HT1080 (cell line): Measurements from ENCODE around the gene GNAZ. TPM values are rescaled to one million over a fixed set of nuclear protein-coding genes. Genes with fewer than 3 reads are reported as not detected.

Experiments used
- DNase-seq: peaks from one replicate; pipeline ENCODE4 v3.0.0-alpha.2; 2015; ENCODE audit warnings: low read depth
- total RNA-seq: library from RNA; depleted of rRNA; stranded (reverse); fragments of >200 nt; shearing (Covaris generic); gene quantifications from 2 replicates; pipeline ENCODE4 v1.2.3, GENCODE V29; 2014

The GNAZ gene
- total RNA-seq, 1 experiment from 2014 or later, result 1.00 TPM

DNA sequence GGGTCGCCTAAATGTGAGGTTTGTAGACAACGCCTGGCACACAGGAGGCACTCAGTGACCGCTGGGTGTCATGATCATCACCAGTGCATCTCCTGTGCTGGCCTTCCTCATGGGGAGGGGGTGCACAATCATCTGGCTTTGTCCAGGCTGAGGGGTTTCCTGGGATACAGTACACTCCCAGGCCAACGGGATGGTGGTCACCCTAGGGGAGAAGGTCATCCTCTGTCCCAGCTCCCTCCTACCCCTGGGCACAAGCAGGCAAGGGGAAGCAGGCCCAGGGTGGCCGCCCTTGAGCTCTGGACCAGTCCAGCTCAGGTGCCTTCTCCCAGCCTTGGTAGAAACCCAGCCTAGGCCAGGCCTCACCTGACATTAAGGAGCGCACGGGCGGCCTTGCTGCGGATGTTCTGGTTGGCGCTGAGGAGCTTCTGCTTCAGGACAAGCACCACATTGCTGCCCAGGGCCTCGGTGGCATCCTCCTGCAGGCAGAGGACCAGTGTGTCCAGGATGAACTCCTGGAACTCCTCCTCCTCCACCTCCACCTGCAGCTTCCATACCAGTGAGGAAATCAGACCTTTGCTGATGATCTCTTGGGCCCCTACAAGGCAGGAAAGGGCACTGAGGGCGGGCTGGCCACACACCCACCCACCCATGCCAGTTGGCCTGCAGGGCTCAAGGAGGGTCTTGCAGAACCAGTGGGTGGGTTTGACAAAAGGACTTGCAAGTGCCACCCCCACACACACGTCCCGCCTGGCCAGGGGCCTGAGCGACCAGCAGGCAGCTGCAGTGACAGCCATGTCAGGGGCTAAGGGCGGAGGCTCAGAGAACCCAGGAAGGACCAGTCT, 6.6 kb upstream of the GNAZ start:
- DNase-seq, result no peak

DNA sequence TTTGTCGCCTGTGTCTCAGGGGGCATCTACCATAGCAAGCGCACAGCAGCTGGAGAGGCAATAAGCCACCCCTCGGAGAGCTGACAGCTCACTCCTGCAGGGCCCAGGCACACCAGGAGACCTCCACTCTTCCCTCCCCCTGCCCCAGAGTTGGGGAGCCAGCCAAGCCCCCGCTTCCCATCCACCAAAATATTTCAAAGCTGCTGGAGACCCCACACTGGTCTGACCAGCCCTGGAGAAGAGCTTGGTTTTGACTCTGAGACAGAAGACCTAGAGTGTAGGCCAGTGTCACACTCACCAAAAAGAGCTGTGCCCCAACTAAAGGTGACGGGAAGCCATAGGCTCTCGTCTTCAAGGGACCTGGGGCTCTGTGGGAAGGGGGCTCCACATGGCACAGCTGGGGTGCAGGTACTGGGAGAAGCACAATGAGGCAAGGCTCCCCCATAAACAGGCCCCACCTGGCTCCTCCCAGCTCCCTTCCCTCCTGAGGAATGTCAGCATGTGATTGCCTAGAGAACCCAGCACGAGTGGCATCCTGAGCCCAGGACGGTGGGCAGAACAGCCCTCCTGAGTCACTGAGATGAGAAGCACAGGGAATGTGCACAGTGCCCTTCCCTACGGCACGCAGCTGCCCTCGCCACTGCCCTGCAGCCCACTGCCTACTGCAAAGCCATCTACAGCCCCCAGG, 5.8 kb upstream of the GNAZ start:
- DNase-seq, result no peak

DNA sequence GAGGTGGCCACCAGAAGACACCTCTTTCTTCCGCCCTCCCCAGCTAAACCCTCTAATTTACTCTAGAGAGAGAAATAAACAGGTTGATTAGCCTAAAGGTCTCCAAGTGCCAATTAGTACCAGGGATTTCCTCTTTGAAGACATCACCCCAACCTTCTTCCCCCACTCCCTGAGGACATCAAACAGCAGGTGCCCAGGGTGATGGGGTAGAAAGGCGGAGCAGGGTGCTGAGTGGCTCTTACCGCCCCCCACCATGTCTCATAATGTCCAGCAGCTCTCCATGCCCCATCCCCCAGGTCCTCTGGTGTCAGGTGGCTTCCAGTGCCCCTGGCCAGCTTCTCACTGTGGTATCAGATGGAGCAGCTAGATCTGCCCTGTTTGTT, 5.3 kb upstream of the GNAZ start:
- no peak for DNase-seq

DNA sequence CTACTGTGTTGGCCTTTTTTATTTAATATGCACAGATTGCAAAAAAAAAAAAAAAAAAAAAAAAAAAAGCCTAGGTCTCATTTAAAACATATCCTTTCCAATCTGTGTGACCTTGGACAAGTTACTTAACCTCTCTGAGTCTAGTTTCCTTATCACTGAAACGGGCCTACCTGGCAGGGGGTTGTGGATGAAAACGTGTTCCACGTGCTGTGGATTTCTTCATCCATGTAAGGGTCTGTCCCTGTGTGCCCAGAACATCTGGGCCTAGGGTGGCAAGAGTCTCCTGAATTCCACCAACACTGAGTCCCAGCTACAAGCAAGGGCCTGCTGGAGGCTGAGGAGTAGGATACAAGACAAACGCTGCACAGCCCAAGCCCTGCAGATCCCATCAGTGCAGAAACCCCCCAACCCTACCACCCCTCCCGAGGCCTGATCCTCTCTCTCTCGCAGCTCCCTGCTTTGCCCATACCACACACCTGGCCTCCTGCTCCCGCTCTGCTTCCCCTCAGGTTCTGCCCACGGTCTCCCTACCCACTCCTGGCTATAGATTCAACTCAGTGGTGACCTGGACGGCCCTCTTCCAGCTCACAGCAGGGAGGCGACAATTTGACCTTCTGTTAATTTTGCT, 4.7 kb upstream of the GNAZ start:
- DNase-seq, result no peak

DNA sequence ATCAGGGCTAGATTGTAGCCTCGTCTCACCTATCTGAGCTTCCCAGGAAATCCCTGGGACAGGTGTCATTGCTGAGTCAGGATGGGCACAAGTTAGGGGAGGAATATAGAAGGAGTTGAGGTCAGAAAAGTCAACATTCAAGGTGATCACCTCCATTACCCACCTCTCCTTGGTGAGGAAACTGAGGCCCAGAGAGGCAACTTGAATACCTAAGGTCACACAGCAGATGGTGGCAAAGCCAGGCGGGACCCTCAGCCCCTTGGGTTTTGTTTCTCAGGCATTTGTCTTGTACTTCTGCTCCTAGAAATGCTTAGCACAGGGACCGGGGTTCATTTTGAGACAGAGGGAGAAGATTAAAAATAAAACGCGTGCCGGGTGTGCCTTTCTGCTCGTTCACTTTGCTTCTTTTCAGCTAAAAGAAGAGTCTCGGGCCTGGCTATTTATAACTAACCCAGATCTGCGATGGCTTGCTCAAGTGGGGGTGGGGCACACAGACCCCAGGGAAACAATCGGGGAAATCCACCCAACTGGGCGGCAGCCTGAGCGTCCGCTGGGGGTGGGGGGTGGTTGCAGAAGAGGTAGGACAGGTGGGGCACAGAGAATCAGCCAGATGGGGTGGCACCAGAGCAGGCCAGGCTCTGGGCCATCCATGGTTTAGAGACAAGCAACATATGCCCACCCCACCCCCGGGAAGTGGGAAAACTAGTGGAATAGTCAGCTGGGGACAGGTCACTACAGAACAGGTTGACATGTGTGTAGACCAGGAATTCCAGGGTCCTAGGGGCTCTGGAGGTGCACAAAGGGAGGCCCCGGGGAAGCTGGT, 3.9 kb upstream of the GNAZ start:
- no peak for DNase-seq

DNA sequence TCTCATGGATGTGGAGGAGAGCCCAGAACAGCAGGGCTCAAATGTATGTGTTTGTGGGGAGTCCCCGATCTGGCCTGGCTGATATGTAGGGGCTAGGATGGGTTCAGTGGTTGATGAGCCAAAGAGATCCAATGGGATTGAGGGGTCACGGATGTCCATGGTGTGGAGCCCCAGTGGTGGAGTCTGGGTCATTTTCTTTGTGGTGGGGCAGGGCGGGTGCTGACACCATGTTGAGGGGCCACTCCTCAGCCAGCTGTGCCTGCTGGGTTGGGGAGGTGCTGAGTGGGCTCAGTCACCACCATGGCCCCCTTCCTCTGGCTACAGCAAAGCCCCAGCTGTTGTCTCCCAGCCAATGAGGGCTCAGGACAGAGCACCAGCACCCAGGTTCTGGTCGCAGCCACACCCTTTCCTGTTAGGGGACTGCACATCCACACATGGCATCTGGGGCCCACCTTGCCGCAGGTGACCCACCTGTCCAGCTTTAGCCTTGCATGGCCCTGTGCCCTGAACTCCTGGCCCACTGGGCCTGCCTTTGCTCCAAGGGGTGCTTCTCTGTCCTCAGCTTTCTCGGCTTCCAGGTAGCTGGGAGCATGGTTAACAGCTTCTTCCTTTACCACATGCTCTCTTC, 3.2 kb upstream of the GNAZ start:
- no peak for DNase-seq

DNA sequence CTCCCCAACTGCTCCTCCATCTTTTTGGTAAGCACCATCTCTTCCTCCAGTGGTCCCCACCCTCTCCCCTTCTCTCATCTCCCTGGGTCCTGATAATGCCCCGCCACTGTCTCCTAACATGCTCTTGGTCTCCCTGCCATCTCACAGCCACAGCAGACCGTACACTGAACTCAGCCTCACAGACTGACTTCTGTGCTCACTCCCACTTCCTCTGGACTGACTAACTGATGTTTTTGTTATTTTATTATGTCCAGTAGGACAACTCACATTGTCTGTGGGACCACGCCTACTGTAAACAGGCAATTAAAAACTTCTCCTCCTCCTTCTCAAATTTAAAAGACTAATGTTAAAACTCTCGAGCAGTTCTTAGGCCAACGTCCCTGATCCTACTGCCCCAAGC, 2.6 kb upstream of the GNAZ start:
- no peak for DNase-seq

DNA sequence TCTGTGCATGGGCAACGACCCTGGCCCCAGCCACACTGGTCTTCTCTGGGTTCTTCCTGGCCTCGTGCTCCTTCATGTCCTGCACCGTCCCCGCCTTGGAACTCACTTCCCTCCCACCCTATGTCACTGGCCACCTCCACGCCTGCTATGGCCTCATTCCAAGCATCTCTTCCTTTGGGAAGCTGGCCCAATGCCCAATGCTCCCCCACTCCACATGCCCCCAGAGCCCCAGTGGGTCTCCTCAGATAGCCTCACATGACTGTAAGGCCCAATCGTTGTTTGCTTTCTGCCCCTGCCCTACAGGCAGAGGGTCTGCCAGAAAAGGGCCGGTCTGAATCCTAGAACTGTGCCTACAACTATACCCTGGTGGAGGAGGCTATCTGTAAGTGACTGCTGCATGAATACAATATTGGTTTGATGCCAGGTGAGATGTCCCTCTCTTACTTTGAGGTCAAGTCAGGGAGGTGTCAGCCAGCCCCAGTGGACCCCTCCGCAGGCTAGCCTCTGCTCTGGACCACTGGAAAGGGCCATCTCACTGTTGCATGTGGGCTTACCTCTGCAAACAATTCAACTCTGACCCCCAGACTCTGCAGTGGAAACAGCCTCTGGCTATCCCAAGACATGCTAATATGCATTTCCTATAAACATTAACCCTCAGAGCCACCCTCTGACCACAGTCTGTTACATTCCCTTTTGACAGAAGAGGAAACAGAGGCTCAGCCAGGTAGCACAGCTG, 2.1 kb upstream of the GNAZ start:
- no peak for DNase-seq

DNA sequence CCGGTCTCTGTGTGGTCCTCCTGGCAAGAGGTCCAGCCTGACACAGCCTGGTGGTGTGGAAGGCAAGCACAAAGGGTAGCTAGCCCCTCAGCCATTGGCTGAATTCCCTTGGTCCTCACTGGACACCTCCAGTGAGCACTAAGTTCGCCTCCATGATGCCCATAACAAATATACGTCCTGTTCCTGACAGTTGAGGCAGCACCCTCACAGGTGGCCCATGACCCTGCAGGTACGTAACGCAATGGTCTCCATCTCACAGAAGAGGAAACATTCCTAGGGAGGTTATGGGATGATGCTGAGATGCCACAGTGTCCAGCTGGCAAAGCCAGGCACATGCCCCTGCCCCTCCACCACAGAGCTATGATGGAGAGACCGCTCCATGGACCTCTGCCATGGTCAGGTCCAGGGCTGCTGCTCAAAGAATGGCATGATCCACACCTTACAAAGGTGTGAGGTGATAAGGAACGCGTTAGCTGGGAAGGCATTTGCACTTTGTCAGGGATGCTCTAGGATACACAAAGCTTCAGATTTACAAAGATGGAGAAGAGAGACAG, 1.4 kb upstream of the GNAZ start:
- DNase-seq, result no peak

DNA sequence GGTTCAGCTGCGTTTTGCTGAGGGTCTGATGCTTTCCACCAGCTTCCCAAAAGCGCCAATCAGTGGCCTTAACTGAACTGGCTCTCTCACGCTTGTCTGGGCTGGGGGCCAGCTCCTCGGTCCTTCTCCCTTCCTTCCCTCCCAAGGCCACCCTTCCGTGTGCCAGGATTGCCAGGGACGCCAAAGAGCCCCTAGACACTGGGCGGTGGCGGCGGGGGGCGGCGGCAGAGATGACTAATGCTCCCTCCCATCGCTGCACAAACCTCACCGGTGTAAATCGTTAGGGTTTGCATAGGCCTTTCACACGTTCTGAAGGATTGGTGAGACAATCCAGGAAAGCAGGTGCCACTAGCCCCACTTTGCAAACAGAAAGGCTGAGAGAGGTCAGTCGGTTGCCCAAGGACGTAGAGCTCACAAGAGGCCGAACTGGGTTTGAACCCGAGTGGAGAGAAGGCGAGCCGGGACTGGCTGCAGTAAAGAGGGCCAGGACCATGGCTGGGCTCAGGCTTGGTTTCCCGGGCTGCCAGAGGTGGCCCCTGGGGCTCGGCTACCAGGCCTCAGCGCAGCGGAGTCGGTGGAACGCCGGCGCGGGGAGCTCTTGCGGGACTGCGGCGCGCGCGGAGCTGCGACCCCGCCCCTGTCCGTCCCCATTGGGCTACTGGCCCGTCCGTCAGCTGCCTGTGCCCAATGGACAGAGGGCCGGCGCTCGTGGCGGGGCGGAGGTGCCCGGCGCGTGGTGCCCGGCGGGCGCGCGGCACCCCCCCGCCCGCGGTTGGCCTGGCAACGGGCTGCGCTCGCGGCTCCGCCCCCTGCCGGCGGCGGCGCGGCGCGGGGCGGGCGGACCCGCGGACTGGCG, 589 bp upstream of the GNAZ start:
- peak; percentile 66 for DNase-seq

DNA sequence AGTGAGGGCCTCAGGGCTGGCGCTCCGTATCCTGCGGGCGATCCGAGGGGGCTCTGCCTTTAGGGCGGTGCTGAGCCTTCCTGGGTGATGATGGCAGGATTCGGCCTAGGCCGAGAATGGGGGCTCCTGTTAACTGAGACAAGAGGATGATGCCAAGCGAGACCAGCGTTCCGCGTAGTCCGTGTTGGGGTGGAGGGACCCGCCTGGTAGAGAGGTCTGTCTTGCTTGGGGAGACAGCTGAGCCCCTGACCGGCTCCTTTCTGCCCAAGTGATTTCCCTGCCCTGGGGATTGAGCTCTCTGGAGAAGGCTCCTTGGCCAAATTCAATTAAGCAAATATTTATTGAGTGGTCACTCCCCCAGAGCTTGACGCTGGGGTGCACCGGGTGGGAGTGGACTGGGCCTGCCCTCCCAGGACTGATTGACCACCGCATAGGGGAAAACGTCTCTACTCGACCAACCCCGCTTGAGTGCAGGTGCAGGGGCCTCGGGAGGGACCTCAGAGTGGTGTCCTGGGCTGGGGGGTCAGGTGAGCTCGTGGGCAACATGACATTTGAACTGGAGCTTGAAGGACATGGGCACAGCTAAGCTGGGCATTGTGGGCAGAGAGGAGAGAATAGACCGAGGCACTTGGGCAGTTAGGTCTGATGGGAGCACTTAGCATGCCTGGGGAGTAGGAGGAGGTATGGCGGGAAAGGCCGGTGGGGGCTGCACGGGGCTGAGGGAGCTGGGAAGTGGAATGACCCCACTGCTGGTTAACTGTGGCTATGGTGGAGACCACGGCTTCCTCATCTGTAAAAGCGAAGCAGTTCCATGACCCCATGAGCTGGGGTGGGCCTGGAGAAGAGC, 1.1 kb downstream of the GNAZ start:
- no peak for DNase-seq

DNA sequence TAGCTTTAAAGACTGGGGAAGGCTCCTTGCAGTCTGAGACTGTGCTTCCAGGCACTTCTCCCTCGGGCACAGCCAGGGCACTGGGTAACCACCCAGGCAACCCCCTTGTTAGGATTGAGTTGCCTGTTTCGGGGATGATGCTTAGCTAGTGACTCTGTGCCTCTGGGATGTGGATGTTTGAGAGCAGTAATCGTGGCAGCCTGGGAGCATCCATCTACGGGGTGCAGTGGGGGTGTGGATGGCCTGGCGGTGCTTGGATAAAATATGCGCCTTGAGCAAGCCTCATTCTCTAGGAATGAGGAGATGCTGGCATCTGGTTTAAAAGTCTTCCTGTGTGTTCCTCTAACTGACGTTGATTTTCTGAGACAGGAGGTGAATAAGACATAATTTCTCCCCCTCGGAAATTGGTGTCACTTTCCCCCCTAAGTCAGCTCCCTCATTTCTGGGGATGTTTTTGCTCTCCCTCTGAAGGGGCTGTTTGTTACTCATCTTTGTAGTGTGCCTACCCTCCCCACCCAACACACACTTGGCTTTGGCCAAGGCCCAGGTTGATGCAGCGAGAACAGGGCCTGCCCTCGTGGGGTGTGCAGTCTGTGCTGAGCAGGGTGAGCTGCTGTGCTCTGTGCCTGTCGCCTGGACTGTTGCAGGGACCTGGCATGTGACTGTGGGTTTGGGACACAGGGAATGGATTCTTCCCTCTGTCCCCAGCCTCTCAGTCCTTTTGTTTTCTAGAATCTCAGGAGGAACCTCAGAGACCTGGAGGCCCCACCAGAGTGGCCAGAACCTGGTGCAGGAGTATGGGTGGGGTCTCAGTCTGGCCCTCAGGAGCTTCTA, 2.0 kb downstream of the GNAZ start:
- no peak for DNase-seq

DNA sequence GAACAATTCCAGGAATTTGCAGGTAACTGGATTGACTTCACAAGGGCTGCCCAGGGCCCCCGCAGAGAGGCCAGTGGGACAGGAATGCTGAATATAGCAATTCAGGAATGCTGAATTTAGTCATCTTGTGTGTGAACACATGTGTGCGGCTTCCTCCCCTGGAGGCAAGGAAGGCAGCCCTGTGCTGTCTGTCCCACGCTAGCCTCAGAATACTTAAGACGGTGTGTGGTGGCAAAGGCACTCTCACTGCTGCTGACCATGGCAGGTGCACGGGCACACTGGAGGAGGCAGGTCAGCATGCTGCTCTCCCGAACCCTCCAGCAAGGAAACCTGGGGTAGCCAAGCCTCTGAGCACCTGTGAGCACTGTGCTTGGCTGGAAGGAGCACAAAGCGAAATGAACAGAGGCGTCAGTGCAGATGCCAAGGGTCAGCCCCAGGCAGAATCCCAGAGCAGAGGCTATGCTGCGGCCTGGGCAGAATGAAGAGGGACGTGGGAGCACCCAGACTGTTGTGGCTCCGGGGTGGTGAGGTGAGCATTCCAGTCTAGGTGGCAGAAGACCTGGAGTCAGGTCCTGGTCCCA, 2.7 kb downstream of the GNAZ start:
- no peak for DNase-seq

DNA sequence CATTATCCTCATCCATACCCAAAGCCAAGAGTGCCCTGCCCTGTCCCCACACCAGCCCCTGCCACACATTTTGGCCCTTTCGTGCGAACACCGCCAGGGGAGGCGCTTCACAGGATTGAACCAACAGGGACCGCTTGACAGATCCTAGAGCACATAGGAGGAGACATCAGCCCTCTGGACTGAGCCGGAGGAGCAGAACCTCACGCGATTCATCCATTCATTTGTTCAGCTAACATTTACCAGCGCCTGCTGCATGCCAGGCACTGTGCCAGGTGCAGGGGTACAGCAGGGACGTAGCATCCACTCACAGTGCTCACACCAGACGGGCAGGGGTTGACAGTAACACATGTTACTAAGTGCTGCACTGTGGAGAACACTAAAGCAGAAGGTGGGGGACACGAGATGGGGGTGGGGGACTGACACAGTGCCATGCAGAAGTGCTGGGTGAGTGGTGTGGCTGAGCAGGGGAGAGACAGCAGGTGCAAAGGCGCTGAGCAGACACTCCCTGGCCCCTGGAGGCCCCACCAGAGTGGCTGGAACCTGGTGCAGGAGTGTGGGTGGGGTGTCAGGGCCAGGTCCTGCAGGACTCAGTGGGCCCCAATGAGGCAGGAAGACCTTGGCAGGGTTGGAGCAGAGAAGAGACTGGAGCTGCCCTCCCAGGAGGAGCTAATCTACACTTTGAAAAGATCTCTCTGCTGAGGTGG, 3.4 kb downstream of the GNAZ start:
- no peak for DNase-seq

DNA sequence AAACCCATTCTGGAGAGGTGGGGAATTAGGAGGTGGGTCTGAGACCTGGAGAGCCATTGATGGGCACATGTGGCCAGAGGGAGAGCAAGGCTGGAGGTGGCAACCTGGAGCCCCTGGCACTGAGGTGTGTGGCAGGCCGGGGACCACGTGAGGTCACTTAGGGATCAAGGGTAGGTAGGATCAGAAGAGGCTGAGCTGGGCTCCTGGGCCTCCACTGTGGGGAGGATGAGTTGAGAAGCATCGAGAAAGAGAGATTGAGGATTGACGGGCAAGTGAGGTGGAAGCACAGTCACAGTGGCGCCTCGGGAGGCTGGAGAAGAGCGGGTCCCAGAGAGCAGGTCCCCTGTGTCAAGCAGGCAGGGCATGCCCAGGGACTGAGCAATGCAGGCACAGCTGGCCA, 4.1 kb downstream of the GNAZ start:
- no peak for DNase-seq

DNA sequence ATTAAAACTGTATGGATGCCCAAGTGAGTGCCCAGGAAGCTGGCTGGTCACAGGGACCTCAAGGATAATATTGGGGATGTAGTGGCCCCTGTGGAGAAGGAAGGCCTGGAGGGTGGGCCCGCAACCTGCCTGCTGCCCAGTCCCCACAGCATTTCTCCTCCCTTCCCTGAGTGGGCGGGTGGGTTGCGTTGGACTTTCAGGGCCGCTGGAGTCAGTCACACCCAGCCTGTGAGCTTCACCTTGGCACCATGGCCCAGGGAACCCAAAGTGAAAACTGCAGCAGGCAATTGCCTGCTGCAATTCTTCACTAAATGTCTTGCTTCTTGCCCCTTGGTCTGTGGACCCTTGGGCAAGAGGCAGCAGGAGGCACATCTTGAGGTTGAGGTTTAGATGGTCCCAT, 4.7 kb downstream of the GNAZ start:
- no peak for DNase-seq
